ENCODE data around the gene HCCS.

HCCS gene

DNA sequence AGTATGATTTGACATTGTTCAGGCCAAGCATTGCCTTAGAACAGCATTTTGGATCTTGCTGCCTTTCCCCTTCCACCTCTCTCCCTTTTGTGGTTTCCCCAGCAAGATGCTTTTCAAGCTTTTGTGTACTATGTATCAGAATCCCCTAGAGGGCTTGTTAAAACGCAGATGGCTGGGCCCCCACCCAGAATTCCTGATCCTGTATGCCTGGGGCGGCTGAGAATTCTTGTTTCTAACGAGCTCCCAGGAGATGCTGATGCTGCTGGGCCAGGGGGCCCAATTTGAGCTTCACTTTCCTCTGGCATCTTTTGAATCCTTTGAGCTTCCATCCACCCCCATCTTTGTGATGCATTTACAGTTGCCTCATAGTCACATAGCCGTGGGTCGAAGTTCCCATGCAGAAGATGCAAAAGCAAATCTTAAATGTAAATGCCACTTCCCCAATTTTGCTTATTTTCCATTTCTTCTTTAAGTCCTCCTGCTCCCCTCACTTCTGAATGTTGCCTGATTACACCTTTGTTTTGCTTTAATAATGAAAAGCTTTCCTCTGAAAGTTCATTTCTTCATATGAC is 18.5 kb downstream of the HCCS start:
- TF ChIP-seq REST (IDR thresholded peaks at IDR 0.05; ENCODE audit: insufficient read depth in 1 of 2, low read depth in 2 of 2, low read length in 2 of 2) (no peak), TAF1 (IDR thresholded peaks at IDR 0.05; ENCODE audit: borderline replicate concordance, insufficient read depth, low read length) (no peak), SIN3A (IDR thresholded peaks at IDR 0.05; ENCODE audit: borderline replicate concordance, insufficient read depth, low read length) (no peak), FOXP2 (optimal IDR thresholded peaks at IDR 0.05; ENCODE audit: borderline replicate concordance, extremely low read depth, extremely low read length, insufficient read depth) (no peak), POLR2AphosphoS5 (IDR thresholded peaks at IDR 0.05; ENCODE audit: low read depth, low read length) (no peak)

- TF ChIP-seq FOXP2 (optimal IDR thresholded peaks at IDR 0.05; ENCODE audit: borderline replicate concordance, extremely low read depth, extremely low read length, insufficient read depth) (no peak), TAF1 (IDR thresholded peaks at IDR 0.05; ENCODE audit: borderline replicate concordance, insufficient read depth, low read length) (no peak), SIN3A (IDR thresholded peaks at IDR 0.05; ENCODE audit: borderline replicate concordance, insufficient read depth, low read length) (no peak), POLR2AphosphoS5 (IDR thresholded peaks at IDR 0.05; ENCODE audit: low read depth, low read length) (no peak), REST (IDR thresholded peaks at IDR 0.05; ENCODE audit: insufficient read depth in 1 of 2, low read depth in 2 of 2, low read length in 2 of 2) (no peak)
Observed at GRCh38 chrX:11130136-11130535, 19.0 kb downstream of the HCCS start.

- TF ChIP-seq FOXP2 (optimal IDR thresholded peaks at IDR 0.05; ENCODE audit: borderline replicate concordance, extremely low read depth, extremely low read length, insufficient read depth) = no peak
- TF ChIP-seq POLR2AphosphoS5 (IDR thresholded peaks at IDR 0.05; ENCODE audit: low read depth, low read length) = no peak
- TF ChIP-seq REST (IDR thresholded peaks at IDR 0.05; ENCODE audit: insufficient read depth in 1 of 2, low read depth in 2 of 2, low read length in 2 of 2) = no peak
- TF ChIP-seq TAF1 (IDR thresholded peaks at IDR 0.05; ENCODE audit: borderline replicate concordance, insufficient read depth, low read length) = no peak
- TF ChIP-seq SIN3A (IDR thresholded peaks at IDR 0.05; ENCODE audit: borderline replicate concordance, insufficient read depth, low read length) = no peak
Observed at GRCh38 chrX:11131146-11131545, 20.0 kb downstream of the HCCS start.

GRCh38 chrX:11135564-11136185 is 24.5 kb downstream of the HCCS start:
- TF ChIP-seq SIN3A (IDR thresholded peaks at IDR 0.05; ENCODE audit: borderline replicate concordance, insufficient read depth, low read length) (no peak), REST (IDR thresholded peaks at IDR 0.05; ENCODE audit: insufficient read depth in 1 of 2, low read depth in 2 of 2, low read length in 2 of 2) (no peak), FOXP2 (optimal IDR thresholded peaks at IDR 0.05; ENCODE audit: borderline replicate concordance, extremely low read depth, extremely low read length, insufficient read depth) (no peak), POLR2AphosphoS5 (IDR thresholded peaks at IDR 0.05; ENCODE audit: low read depth, low read length) (no peak), TAF1 (IDR thresholded peaks at IDR 0.05; ENCODE audit: borderline replicate concordance, insufficient read depth, low read length) (no peak)

All from PFSK-1 (cell line).